Kidney tubule cell (primary cell): ENCODE results near the gene NSUN6.
"Not testable (repeated sequence)": the region's sequence is repeated elsewhere in the genome, so short reads cannot be mapped to it uniquely, and the experiment has no call there.

Source experiments
- DNase-seq: peaks from one replicate; pipeline ENCODE4 v3.0.0-alpha.2; 2018; ENCODE audit warnings: low spot score

Gene NSUN6

DNA sequence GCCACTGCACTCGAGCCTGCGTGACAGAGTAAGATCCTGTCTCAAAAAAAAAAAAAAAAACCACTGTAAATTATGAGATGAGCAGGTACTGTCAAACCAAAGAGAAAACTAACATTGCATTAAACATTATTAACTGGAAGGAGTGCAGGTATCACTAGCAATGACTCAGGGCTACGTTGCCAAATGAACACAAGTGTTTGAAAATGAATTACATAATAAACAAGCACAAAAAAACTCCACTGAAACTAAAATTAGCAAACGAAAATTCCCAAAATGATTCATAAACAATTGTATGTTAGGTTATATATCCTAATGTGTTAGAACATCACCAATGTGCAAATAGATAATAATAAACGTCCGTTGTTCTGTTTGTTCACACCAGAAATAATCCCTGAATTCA, 42.8 kb downstream of the NSUN6 start:
- no peak for DNase-seq

DNA sequence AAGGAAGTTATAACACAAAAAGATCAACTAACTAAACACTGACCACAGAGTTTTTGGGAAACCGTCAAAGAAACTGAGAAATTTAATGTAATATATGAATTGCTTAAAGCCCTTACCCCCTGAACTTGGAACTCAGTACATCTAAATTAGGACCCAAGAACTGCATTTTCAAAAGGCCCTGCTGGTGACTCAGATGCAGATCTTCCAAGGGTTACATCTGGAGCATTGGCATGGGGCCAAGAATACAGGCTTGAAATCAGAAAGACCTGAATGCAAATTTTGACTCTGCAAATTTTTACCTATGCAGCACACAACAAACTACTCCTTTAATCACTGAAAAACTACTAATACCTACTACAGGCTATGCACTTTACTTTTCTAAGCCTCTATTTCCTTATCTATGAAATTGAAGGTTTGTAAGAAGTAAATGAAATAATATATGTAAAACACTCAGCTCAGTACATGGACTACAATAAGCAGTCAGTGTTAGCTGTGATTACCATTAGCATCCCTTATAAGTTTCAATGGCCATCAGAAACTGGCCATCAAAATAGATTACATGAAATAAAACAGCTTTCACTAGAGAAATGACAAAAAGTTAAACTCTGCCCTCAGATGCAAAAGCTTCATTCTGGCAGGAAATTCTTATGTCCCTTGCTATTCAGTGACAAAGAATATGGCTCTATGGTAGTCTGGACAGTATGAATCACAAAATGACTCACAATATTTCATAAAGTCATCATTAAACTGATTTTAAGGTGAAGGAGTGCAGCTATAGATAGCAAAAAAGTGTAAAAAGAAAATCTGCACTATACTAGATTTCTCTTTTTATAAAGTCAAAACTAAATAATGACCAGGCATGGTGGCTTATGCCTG, 43.6 kb downstream of the NSUN6 start:
- DNase-seq: peak; percentile 76

DNA sequence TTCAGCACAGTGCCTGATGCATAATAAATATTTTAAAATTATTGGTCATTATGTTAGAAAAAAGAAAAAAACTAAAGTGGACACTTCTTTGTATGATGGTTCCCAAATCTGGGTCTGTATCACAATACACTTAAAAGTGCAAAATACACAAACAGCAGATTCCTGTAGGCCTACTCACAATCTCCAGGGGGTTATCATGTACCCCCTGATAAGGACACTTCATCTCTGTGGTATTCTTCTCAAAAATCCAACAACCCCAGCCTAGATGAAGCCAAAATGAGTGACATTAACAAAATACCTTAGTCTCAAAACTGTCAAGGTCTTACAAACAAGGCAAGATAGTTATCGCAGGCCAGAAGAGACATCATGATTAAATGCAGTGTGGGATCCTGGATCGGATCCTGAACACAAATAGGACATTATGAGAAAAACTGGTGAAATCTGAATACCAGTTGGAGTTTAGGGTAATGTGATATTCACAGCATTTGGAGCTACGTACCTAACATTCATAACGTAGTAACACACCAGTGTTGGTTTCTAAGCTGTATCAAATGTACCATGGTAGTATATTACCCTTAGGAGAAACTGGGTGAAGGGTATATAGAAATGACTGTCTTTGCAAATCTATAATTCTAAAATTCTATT, 45.2 kb downstream of the NSUN6 start:
- DNase-seq: no peak

DNA sequence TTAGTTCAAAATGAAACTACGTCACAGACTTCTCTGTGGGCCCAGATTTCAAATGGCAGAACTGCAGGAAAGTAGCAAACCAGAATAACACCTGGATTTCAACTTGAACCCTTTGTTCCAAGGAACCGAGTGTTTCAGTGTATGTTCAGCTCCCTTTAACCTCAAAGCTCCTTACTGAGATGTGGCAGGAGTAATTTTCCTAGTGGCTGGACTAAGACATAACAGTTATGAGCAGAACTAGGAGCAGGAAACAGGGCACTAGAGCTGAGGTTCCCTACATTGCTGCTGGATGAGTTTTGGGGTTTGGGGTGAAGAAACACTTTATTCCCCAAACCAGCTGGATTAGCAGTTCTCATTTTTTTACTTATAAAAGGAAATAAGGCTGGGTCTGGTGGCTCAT, 50.1 kb downstream of the NSUN6 start:
- DNase-seq: no peak

DNA sequence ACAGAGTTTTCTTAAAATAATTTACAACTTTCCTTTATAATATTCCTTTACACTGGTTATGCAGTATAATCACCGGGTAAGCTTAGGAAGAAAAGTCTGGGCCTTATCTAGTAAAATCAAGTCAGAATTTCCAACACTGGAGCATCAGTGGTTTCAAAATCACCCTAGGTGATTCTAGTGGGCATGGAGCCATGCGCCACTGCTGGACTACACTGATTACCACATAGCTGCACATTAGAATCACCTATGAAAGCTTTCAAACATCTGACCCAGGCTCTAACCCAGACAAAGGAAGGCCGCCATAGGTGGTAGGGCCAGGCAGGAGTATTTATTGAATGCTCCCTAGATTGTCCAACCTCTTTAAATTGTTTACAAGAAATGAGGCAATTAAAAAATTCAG, 52.0 kb downstream of the NSUN6 start:
- DNase-seq: no peak

DNA sequence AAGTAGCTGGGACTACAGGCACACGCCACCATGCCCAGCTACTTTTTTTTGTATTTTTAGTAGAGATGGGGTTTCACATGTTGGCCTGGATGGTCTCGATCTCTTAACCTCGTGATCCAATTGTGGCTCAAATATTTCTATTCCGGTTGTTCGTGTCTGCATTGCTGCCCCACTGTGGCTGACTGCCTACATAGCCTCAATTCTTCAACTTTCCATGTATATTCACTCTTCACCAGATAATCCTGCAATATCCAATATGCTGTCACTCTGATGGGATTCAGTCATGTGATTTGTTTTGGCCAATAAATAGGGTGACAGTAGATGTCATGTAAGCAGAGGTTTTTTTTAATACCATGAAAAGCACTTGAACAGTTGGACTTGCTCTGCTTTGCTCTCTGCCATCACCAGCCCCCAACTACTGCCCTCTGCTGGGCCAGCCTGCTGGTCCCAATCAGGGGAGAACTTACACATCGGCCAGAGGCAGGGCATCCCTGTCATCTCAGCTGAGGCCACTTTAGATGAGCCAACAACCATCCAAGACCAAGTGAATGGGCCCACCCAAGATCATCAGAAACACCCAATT, 56.7 kb downstream of the NSUN6 start:
- DNase-seq: peak; percentile 17

DNA sequence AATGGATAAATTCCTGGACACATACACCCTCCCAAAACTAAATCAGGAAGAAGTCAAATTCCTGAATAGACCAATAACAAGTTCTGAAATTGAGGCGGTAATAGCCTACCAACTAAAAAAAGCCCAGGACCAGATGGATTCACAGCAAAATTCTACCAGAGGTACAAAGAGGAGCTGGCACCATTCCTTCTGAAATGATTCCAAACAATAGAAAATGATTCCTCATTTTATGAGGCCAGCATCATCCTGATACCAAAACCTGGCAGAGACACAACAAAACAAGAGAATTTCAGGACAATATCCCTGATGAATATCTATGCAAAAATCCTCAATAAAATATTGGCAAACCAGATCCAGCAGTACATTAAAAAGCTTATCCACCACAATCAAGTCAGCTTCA, 60.2 kb downstream of the NSUN6 start:
- DNase-seq: not testable (repeated sequence)

DNA sequence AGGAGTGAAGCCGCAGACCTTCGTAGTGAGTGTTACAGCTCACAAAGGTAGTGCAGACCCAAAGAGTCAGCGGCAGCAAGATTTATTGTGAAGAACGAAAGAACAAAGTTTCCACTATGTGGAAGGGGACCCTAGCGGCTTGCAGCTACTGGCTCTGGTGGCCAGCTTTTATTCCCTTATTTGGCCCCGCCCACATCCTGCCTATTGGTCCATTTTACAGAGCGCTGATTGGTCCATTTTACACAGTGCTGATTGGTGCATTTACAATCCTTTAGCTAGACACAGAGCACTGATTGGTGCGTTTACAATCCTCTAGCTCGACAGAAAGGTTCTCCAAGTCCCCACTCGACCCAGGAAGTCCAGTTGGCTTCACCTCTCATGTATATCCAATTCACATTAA, 64.8 kb downstream of the NSUN6 start:
- DNase-seq: not testable (repeated sequence)

DNA sequence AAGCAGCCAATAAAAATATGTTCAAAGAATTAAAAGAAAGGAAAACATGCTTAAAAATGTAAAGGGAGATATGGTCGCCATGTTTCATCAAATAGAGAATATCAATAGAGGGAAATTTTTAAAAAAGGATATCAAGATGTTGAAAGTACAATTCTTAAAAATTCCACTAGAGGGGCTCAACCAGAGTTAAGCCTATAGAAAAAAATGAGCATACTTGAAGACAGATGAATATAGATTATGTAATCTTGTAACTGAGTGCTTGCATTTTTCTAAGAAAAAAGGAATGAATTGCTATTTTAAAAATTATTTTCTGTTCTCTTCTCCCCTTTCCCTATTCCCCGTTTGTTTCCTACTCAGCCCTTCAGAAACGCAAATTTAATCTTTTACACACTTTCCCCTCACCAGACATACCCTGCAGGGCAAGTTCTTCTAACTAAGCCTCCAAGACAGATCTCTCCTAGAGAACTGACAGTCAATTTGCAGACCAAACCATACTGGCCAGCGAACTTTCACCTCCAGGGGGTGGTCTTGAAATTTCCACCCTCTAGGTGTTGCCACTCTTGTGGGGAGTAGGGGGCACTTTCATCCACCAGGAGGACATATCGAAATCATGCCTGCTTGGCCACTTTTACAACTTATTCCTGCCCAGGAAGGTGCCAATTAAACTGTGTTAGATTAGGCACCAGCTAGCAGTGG, 67.7 kb downstream of the NSUN6 start:
- no peak for DNase-seq

DNA sequence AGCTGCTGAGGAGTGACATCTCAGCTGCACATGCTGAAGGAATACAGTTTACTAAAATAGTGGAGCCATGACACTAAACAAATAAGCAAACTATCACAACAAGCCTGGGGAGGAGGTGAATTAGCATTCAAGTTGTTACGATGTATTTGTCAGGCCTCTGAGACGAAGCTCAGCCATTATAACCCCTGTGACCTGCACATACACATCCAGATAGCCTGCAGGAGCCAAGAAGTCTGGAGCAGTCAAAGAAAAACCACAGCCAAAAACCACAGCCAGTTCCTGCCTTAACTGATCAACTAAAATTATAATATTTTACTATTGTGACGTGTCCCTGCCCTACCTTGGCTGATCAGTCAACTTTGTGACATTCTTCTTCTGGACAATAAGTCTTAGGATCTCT, 68.6 kb downstream of the NSUN6 start:
- DNase-seq: peak; percentile 46

DNA sequence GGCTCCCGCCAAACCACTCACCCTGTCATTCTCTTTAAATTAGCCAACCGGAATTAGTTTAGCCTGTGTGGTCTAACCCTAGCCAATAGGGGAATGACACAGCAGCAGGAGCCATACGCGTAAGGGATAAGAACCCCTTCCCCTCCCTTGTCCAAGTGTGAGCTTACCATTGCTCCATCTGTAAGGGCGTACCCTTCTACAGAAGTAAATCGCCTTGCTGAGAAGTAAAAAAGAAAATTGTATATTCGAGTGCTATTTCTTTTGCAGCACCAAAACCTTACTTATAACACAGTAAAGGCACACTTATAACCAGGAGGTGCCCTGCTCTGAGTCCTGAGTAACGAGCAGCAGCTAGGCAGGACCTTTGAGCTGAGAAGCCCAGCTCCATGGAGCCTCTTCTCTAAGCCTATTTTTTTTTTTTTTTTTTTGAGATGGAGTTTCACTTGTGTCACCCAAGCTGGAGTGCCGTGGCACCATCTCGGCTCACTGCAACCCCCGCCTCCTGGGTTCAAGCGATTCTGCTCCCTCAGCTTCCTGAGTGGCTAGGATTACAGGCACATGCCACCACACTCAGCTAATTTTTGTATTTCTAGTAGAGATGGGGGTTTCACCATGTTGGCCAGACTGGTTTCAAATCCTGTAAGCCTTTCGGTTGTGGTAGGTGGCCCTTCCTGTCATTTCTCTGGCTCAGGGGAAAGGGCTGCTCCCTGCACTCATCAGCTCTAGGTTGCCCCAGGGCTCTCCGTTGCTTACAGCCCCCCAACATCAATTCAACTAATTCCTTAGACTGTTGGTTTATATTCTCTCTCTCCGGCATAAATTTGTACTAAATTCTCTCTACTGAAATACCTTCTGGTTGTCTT, 73.3 kb downstream of the NSUN6 start:
- DNase-seq: no peak

DNA sequence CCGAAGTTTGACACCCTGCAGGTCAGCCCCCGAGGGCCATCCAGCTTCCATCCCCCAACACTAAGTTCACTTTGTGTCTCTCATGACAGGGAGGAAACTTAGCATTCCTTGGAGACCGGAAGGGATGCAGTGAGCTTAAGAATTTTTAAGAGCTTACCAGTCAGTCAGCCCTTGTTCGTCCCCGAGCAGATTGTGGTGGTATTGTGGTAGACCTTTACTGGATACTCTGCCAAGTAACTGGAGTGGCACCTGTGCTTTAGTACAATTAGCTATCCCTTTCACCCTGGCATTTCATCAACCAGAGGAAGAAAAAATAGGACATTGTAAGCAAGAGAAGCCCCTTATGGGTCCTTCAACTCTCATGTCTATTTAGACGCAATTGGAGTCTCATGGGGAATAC, 74.8 kb downstream of the NSUN6 start:
- DNase-seq: no peak

DNA sequence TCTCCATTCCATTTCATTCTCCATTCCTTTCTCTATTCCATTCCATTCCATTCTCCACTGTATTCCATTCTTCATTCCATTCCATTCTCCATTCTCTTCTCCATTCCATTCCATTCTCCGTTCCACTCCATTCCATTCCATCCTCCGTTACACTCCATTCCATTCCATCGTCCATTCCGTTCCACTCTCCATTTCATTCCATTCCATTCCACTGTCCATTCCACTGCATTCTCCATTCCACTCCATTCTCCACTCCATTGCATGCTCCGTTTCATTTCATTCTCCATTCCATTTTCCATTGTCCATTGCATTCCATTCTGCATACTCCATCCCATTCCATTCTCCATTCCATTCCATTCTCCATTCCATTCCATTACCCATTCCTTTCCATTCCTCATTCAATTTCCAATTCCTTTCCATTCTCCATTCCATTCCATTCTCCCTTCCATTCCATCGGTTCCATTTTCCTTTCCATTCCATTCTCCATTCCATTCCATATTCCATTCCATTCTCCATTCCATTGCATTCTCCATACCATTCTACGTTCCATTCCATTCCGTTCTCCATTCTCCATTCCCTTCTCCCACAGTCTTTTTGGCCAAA, 78.3 kb downstream of the NSUN6 start:
- DNase-seq: no peak

DNA sequence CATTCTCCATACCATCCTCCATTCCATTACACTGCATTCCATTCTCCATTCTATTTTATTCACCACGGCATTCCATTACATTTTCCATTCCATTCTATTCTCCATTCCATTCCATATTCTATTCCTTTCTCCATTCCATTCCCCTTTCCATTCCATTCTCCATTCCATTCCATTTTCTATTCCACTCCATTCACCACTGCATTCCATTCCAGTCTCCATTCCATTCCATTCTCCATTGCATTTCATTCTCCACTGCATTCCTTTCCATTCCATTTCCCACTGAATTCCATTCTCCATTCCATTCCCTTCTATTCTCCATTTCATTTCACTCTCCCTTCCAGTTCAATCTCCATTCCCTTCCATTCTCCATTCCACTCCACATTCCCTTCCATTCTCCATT, 79.6 kb downstream of the NSUN6 start:
- DNase-seq: peak; percentile 16

DNA sequence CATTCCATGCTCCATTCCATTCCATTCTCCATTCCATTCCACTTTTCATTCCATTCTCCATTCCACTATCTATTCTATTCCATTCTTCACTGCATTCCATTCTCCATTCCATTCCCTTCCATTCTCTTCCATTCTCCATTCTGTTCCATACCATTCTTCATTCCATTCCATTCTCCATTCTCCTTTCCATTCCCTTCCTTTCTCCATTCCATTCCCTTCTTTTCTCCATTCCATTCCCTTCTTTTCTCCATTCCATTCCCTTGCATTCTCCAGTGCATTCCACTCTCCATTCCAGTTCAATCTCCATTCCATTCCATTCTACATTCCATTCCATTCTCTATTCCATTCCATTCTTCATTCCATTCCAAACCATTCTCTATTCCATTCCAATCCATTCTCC, 80.3 kb downstream of the NSUN6 start:
- no peak for DNase-seq

DNA sequence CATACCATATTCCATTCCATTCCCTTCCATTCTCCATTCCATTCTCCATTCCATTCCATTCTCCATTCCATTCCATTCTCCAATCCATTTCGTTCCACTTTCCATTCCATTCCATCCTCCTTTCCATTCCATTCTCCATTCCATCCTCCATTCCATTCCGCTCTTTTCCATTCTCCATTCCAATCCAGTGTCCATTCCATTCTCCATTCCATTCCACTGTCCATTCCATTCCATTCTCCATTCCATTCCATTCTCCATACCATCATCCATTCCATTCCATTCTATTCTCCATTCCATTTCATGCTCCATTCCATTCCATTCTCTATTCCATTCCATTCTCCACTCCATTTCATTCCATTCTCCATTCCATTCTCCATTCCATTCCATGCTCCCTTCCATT, 81.0 kb downstream of the NSUN6 start:
- not testable (repeated sequence) for DNase-seq

DNA sequence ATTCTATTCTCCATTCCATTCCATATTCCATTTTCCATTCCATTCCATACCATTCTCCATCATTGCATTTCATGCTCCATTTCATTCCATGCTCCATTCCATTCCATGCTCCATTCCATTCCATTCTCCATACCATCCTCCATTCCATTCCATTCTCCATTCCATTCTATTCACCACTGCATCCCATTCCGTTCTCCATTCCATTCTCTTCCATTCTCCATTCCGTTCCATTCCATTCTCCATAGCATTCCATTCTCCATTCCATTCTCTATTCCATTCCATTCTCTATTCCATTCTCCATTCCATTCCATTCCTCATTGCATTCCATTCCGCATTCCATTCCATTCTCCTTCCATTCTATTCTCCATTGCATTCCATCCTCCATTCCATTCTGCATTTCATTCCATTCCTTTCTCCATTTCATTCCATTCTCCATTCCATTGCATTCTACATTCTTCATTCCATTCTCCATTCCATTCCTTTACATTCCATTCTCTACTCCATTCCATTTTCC, 84.0 kb downstream of the NSUN6 start:
- DNase-seq: no peak

DNA sequence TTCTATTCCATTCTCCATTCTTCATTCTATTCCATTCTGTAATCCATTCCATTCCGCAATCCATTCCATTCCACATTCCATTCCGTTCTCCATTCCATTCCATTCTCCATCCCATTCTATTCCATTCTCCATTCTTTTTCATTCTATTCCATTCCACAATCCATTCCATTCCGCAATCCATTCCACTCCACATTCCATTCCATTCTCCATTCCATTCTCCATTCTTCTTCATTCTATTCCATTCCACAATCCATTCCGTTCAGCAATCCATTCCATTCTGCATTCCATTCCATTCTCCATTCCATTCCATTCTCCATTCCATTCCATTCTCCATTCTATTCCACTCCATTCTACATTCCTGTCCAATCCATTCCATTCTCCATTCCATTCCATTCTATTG, 85.2 kb downstream of the NSUN6 start:
- no peak for DNase-seq

DNA sequence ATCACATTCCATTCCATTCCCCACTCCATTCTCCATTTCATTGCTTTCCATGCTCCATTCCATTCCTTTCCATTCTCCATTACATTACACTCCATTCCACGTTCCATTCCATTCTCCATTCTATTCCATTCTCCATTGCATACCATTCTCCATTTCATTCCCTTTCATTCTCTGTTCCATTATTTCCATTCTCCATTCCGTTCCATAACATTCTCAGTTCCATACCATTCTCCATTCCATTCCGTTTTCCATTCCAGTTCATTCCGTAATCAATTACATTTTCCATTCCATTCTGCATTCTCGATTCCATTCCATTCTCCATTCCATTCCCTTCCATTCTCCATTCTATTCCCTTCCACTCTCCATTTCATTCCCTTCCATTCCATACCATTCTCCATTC, 86.4 kb downstream of the NSUN6 start:
- DNase-seq: no peak

DNA sequence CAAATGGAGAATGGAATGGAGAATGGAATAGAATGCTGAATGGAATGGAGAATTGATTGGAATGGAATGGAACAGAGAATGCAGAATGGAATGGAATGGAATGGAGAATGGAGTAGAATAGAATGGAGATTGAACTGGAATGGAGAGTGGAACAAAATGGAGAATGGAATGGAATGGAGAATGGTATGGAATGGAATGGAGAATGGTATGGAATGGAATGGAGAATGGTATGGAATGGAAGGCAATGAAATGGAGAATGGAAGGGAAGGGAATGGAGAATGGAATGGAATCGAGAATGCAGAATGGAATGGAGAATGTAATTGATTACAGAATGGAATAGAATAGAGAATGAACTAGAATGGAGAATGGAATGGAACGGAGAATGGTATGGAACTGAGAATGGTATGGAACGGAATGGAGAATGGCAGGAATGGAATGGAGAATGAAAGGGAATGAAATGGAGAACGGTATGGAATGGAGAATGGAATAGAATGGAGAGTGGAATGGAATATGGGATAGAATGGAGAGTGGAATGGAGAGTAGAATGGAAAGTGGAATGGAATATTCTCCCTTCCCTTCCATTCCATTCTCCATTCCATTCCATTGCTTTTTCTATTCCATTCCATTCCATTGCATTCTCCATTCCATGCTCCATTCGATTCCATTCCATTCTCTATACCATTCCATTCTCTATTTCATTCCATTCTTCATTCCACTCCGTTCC, 88.2 kb downstream of the NSUN6 start:
- no peak for DNase-seq
